Hindlimb muscle (tissue), 1 donor: Measurements from ENCODE around the gene ETS1. TPM values are rescaled to one million over a fixed set of nuclear protein-coding genes. Genes with fewer than 3 reads are reported as not detected.
"Not testable (repeated sequence)": the region's sequence is repeated elsewhere in the genome, so short reads cannot be mapped to it uniquely, and the experiment has no call there.

ENCODE experiments used
- DNase-seq: peaks from one replicate; pipeline ENCODE4 v3.0.0-alpha.2; 2013
- polyA plus RNA-seq: library from polyadenylated mRNA; unstranded; fragments of 120-200 nt; gene quantifications from one replicate; pipeline ENCODE4 v1.2.1, GENCODE V29; 2013; ENCODE audit not compliant: insufficient read length

The ETS1 gene
- polyA plus RNA-seq, 1 donor: 52.4 TPM

GRCh38 chr11:128462189-128462588 is 125.2 kb downstream of the ETS1 start:
- DNase-seq: no peak

- DNase-seq: no peak
Measured at GRCh38 chr11:128458321-128458720, 129.0 kb downstream of the ETS1 start.

GRCh38 chr11:128457874-128458273 is 129.5 kb downstream of the ETS1 start:
- no peak for DNase-seq

DNA sequence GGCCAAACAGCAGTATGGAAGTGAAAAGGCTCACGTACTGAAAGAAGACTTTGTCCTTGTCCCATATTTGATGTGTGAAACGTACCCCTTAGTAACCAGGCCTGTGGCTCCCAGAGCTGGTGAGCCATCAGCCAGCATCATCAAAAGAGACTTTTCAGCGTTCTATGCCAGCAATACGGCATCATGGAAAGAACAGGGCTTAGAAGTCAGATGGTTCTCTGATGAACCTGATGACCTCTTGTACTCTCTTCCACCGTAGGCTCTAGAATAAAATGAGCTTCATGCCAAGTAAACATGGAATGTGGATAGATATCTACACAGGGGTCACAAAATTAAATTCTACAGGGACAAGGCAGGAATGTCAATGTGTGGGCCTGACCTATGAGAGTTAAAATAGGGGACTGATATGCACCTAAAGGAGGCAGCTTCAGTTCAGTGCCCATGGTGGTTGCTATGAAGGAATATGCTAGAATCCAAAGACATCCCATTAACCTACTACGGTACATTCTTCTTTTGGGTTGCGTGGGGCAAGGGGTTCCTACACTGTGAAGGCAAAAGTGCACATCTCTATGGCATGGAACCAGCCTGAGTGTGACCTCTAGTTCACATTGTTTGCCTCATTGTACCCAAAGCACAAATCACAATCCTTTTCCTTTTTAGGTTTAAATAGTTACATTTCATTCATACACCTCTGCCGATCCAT is 130.6 kb downstream of the ETS1 start:
- no peak for DNase-seq

GRCh38 chr11:128455766-128456165 is 131.6 kb downstream of the ETS1 start:
- no peak for DNase-seq

- peak; percentile 58 for DNase-seq
Measured at GRCh38 chr11:128453444-128454336, 133.7 kb downstream of the ETS1 start.

DNA sequence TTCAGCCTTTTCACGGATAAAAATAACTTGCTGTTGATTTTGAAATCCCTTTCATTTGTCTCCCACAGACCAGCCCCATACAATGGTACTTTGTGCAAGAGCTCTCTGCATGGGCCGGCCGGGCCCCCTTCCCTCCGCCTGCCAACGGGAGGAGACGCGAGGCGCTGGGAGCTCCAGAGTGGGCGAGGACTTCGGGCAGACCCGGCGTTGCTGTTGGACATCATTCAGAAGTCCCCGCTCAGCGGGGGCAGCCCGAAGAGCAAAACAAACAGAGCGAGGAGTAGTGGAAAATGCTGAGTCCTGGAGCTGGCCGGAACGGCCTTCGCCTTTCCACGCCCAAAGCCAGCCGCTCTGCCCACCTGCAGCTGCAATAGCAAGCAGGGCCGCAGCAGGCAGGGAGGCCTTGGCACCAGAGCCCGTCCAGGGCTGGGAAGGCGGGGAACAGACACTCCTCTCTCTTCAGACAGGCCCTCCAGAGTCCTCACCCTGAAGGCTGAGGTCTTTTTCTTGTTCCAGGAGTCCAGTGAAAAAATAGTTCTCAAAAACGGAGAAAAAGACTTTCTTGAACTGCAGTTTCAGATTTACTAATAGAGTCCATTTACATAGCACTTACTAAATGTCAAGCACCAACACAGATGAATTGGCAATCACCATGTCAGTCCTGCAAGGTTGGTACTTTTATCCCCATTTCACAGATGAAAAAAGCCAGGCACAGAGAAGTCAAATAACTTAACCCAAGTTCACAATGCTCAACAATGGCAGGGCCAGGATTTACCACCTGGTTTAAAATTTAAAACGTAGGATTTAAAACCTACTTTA is 135.5 kb downstream of the ETS1 start:
- DNase-seq: peak; percentile 42

DNA sequence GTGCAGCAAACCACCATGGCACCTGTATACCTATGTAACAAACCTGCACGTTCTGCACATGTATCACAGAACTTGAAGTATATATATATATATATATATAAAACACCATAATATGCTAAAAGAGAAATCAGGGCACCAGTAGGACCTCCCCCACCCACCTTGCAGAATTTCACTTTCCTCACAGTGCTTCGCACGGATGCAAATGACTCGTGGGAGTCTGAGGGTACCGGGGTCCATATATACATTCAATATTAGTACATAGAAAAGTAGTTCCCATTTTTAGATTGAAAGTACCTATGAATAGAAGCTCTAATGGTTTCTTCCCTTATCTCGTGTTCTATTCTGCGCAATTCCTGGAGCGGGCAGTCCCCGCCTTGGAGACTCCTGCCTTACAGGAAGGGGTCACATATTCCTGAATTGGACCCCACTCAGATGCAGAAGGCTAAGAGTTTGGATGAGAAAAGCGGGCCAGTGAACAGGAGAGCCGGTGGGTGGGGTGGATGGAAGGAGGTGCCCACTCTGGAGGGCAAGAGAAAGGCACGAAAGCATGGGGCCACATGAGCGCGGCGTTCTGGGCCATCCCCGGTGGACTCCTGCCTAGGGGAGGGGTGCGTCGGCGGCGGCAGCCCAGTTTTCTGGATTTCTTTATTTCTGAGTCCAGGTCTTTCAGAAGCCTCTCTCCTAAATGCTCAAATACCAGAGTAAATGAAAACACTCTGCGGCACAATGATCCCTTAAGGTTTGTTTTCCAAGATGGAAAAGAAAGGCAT is 136.3 kb downstream of the ETS1 start:
- DNase-seq: no peak

DNA sequence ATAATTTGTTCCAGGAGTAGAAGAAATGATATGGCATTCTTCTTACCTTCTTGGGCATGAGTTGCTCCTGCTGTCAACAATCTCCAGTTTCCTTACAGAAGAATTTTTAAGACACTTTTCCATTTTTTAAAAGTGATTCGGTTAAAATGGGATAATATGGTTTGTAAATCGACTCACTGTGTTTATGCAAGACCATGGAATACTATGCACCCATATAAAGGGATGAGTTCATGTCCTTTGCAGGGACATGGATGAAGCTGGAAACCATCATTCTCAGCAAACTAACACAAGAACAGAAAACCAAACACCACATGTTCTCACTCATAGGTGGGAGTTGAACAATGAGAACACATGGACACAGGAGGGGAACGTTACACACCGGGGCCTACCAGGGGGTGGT is 136.9 kb downstream of the ETS1 start:
- DNase-seq: not testable (repeated sequence)

DNA sequence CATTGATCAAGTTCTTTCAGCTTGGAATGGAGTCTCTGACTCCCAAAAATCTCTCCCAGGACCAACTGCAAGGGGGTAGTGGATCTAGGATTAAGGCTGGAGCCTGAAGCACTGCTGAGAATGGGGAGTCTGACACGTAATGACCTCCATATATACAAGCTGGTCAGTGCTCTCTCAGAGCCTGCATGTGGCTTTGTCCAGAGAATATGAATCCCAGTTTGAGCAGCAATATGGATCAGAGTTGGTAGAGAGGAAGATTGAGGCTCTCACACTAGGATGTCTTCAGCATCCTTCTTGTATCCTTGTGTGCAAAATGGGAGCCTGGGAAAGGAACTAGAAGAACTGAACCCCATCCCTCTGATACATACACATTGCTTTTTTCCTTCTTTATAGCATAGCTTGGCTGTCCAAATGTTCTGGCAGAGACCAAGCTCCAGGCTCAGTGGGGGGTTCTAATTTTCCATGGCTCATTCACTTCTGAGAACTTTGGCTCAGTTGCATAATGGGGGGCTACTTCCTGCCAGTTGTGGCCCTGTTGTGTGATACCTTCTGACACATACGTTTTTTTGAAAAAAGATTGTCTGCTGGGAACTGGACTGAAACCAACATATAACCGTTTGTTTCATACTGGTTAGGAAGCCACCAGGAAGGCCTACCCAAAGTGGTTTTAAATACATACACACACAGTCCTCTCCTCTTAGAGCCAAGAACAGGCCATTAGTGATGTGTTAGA is 138.2 kb downstream of the ETS1 start:
- DNase-seq: no peak

DNA sequence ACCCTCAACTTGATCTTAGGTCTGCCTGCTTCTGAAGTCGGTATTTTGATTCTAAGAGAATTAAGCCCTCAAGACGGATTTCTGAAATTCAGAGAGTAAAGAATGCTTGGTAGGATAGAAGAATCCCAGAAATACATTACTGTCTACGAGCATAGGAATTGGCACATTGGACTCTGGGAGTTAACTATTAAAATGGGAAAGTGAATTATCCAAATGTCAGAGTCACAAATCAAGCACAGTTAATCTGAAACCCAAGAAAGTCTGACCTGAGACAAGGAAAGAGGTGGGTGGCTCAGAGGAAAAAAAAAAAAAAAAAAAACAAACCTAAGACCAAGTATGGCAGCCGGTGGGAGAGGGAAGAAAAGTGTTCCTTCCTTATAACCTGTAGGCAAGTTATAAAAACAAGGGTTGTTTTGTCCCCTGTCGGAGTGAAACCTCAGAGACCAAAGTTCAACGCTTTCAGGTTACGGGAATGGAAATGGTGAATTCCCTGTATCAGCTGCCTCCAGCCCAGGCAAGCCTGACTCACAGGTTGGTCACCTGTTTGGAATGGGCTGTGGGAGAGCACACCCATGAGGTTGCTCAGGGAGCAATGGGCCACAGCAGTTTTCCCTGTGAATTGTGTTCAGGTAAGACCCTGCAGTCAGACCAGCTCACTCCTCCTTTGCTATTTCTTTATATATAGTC is 139.0 kb downstream of the ETS1 start:
- no peak for DNase-seq

DNA sequence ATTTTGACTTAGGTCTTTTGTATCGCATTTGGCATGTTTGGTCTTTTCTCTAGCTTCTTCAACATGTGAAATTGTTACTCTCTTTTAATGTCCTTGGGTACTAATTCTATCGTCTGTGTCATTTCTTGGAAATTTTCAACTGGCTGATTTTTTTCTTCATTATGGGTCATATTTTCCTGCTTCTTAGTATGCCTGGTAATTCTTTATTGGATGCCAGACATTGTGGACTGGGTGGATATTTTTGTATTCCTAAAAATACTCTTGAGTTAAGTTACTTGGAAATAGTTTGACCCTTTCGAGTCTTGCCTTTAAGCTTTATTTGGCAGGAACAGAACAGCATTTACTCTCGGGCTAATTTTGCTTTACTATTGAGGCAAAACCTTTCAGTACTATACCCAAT is 140.1 kb downstream of the ETS1 start:
- no peak for DNase-seq

GRCh38 chr11:128445921-128446320 is 141.4 kb downstream of the ETS1 start:
- not testable (repeated sequence) for DNase-seq

- peak; percentile 45 for DNase-seq
Measured at GRCh38 chr11:128437136-128437535, 150.2 kb downstream of the ETS1 start.

- no peak for DNase-seq
Measured at GRCh38 chr11:128434818-128435217, 152.5 kb downstream of the ETS1 start.

- no peak for DNase-seq
Measured at GRCh38 chr11:128434411-128434810, 152.9 kb downstream of the ETS1 start.

- no peak for DNase-seq
Measured at GRCh38 chr11:128432926-128433325, 154.4 kb downstream of the ETS1 start.

DNA sequence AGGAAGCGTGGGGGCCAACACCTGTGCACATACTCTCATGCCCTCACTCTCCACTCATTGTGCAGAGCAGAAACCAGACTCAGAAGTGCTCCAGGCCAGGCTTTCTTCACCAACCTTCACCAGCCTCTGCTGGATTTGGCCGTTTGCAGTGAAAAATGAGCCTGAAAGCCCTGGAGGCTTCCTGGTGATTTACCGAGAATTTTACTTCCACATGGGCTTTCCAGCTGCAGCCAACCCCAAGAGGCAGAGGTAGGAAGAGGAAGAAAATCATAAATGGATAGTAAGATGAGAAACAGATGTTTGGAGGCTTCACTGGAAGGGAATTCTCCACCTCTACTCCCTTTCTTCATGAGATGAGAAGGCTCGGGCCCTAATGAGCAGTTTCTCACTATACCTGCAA is 155.4 kb downstream of the ETS1 start:
- DNase-seq: no peak

GRCh38 chr11:128428935-128429334 is 158.4 kb downstream of the ETS1 start:
- DNase-seq: no peak

DNA sequence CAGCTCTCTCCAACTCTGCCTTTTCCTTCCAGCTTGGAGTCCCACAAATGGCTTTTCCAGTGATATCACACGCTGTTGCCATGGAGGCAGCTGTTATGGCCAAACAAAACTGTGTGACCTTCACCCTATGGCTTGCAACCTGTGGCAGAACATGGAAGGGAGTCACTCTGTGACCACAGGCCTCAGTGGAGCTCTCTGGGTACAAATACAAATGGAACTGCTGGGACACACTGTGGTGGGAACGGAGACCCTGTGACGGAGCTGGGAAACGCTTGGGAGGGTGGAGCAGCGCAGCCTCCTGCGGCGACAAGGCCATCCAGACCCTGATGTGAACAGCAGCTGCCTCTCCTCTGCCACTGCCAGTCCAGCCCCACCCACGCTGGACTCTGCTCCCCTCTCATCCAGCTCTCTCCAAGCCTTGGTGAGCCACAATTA is 162.5 kb downstream of the ETS1 start:
- peak; percentile 73 for DNase-seq

GRCh38 chr11:128424271-128424711 is 163.1 kb downstream of the ETS1 start:
- peak; percentile 84 for DNase-seq
